Measurements from ENCODE around the gene SUMO4. TPM values are rescaled to one million over a fixed set of nuclear protein-coding genes. Genes with fewer than 3 reads are reported as not detected.

The SUMO4 gene
- 0.98 and 2.8 TPM in 2 replicates for total RNA-seq (ENCODE audit: low replicate concordance)
- long read RNA-seq: 0 reads

DNA sequence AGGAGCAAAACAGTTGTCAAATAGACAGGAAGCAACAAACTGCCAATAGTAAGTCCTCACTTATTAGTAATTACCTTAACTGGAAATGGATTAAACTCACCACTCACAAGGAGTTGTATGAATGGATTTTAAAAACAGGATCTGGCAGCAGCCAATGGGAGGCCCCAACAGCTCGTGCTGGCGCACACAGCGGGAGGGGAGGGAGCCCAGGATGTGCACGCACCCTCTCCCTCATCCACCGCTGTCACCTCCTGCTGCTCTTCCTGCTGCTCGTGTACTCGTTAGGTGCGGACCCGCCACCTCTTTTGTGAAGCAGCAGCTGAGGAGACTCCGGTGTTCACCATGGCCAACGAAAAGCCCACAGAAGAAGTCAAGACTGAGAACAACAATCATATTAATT is at the start of gene SUMO4:
TSS of gene SUMO4 (plus strand) at position 213 of the 400 bp plus-strand sequence. CDS start at position 343, 130 bp downstream.
- H3K9me3 Mint-ChIP-seq: no peaks in the 10 kb centered on the region
- H3K27me3 Mint-ChIP-seq: no peaks in the 10 kb centered on the region
- TF ChIP-seq, protein P1, sequence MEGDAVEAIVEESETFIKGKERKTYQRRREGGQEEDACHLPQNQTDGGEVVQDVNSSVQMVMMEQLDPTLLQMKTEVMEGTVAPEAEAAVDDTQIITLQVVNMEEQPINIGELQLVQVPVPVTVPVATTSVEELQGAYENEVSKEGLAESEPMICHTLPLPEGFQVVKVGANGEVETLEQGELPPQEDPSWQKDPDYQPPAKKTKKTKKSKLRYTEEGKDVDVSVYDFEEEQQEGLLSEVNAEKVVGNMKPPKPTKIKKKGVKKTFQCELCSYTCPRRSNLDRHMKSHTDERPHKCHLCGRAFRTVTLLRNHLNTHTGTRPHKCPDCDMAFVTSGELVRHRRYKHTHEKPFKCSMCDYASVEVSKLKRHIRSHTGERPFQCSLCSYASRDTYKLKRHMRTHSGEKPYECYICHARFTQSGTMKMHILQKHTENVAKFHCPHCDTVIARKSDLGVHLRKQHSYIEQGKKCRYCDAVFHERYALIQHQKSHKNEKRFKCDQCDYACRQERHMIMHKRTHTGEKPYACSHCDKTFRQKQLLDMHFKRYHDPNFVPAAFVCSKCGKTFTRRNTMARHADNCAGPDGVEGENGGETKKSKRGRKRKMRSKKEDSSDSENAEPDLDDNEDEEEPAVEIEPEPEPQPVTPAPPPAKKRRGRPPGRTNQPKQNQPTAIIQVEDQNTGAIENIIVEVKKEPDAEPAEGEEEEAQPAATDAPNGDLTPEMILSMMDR (conservative IDR thresholded peaks at IDR 0.05): no peak
- H3K4me1 Mint-ChIP-seq (ENCODE audit: unreplicated experiment): peaks cover 4% of the 10 kb centered on the region
- H3K27ac Mint-ChIP-seq: no peak within 1 kb of the TSS
- peaks cover 69% of the 10 kb centered on the region for H3K36me3 Mint-ChIP-seq
- no peak within 1 kb of the TSS for H3K4me3 Mint-ChIP-seq
- no peak for DNase-seq (ENCODE audit: extremely low spot score, unreplicated experiment)

DNA sequence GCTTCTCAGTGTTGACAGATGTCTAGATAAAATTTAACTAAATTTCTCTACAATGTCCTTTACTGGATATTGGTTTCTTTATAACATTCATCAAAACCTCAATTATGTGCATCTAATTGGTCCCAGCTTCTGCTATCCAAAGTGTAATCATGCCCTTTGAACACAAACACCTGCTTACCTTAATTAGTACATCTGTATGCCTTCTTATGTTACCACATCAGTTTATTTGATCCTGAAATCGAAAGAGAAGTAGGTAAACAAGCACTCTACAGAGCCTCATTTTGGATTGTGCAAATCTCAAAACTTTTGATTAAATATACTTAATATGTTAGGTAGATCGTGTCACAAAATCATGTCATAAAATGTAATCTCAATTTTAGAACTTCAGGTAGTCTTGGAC is 46.1 kb upstream of the SUMO4 start:
- H3K27me3 Mint-ChIP-seq: no peaks in the 10 kb centered on the region
- DNase-seq (ENCODE audit: extremely low spot score, unreplicated experiment): no peak

DNA sequence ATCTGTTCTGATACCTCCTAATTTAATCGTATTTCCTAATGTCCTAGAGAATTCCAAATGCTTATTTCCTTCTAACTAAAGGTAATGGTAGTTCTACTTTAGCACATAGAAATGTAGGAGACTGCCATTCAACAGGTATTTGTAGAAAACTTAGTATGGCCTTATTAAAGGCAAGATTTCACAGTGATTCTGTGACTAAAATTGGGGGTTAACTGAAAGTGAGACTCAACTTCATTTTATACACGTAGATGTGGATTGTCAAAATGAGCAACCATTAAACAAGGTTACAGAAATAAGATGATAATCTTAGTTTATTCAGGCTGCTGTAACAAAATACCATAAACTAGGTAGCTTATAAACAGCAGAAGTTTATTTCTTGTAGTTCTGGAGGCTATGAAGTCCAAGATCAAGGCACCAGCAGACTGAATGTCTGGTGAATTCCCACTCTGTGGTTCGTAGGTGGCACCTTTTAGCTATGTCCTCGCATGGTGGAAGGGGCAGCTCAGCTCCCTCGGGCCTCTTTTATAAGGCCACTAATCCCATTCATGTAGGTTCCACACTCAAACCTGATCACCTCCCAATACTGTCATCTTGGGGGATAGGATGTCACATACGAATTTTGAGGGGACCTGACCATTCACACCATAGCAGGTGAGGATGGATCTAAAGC is 43.8 kb upstream of the SUMO4 start:
- Mint-ChIP-seq H3K27me3 (no peaks in the 10 kb centered on the region), H3K9me3 (no peaks in the 10 kb centered on the region), H3K27ac (no peak overlapping the region), H3K4me1 (ENCODE audit: unreplicated experiment) (peaks cover 10% of the 10 kb centered on the region), H3K36me3 (peaks cover 14% of the 10 kb centered on the region), H3K4me3 (no peak overlapping the region)
- TF ChIP-seq, protein P1 (conservative IDR thresholded peaks at IDR 0.05): no peak
- DNase-seq (ENCODE audit: extremely low spot score, unreplicated experiment): no peak

More for the DNA sequence above, 46.1 kb upstream of the SUMO4 start:
- H3K36me3 Mint-ChIP-seq: peaks cover 17% of the 10 kb centered on the region
- no peaks in the 10 kb centered on the region for H3K9me3 Mint-ChIP-seq
- no peak overlapping the region for H3K4me3 Mint-ChIP-seq
- TF ChIP-seq, protein P1 (conservative IDR thresholded peaks at IDR 0.05): no peak
- no peak overlapping the region for H3K27ac Mint-ChIP-seq
- H3K4me1 Mint-ChIP-seq (ENCODE audit: unreplicated experiment): peaks cover 15% of the 10 kb centered on the region

DNA sequence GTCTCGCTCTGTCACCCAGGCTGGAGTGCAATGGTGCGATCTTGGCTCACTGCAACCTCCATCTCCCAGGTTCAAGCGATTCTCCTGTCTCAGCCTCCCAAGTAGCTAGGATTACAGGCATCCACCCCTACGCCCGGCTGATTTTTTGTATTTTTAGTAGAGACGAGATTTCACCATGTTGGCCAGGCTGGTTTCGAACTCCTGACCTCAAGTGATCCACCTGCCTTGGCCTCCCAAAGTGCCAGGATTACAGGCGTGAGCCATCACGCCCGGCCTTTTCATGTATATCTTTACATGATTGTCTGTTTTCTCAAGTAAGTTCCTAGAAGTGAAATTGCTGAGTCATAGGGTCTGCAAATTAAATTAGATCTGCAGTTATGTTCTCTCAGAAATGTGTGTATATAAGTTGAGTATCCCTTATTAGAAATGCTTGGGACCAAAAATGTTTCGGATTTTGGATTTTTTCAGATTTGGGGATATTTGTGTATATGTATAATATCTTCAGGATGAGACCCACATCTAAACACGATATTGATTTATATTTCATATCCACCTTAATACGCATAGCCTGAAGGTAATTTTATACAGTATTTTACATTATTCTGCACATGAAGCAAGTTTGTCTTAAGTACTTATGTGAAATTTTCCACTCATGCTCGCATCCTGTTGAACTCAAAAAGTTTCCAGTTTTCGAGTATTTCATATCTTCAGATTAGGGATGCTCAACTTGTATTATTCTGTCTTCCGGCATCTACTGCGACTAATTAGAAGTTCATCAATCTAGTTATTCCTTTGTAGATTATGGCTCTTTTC is 42.1 kb upstream of the SUMO4 start:
- peaks cover 9% of the 10 kb centered on the region for H3K4me1 Mint-ChIP-seq (ENCODE audit: unreplicated experiment)
- H3K4me3 Mint-ChIP-seq: no peak overlapping the region
- H3K9me3 Mint-ChIP-seq: peaks cover 5% of the 10 kb centered on the region
- TF ChIP-seq, protein P1 (conservative IDR thresholded peaks at IDR 0.05): no peak
- no peak overlapping the region for H3K27ac Mint-ChIP-seq
- H3K27me3 Mint-ChIP-seq: no peaks in the 10 kb centered on the region
- peaks cover 22% of the 10 kb centered on the region for H3K36me3 Mint-ChIP-seq
- no peak for DNase-seq (ENCODE audit: extremely low spot score, unreplicated experiment)

DNA sequence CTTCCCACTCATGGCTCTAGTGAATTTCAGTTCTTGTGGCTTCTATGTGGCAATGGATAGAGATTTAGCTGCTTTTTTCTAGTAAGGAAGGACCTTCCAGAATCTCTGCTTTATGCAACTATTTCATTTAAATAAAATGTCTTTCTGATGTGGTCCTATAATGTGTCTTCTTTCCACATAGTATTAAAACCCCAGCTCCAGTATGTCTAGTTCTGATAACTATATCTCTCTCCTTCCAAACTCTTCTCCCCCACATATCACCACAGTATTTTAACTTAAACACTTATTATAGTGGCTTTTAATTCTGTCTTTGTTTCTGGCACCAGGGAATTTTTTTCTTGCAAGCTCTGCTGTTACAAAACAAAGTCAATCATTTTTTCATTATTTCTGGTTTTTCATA is 40.6 kb upstream of the SUMO4 start:
- no peak overlapping the region for H3K27ac Mint-ChIP-seq
- H3K27me3 Mint-ChIP-seq: no peaks in the 10 kb centered on the region
- peaks cover 29% of the 10 kb centered on the region for H3K36me3 Mint-ChIP-seq
- TF ChIP-seq, protein P1 (conservative IDR thresholded peaks at IDR 0.05): no peak
- H3K9me3 Mint-ChIP-seq: peaks cover 10% of the 10 kb centered on the region
- H3K4me3 Mint-ChIP-seq: no peak overlapping the region
- DNase-seq (ENCODE audit: extremely low spot score, unreplicated experiment): no peak
- H3K4me1 Mint-ChIP-seq (ENCODE audit: unreplicated experiment): peaks cover 12% of the 10 kb centered on the region

Data from type B pancreatic cell (in vitro differentiated cells).